GM19463 (cell line): Measurements from ENCODE around the gene NEU1.
A peak's percentile ranks its signal among the peaks of the same experiment; 100 is the strongest.
"Not testable (repeated sequence)": the region's sequence is repeated elsewhere in the genome, so short reads cannot be mapped to it uniquely, and the experiment has no call there.

Experiments
- ATAC-seq: cut with Tn5 transposase; IDR thresholded peaks from one replicate; pipeline ENCODE4 v1.9.1; 2021; ENCODE audit warnings: mild to moderate bottlenecking, moderate library complexity; ENCODE audit not compliant: unreplicated experiment

Gene NEU1

DNA sequence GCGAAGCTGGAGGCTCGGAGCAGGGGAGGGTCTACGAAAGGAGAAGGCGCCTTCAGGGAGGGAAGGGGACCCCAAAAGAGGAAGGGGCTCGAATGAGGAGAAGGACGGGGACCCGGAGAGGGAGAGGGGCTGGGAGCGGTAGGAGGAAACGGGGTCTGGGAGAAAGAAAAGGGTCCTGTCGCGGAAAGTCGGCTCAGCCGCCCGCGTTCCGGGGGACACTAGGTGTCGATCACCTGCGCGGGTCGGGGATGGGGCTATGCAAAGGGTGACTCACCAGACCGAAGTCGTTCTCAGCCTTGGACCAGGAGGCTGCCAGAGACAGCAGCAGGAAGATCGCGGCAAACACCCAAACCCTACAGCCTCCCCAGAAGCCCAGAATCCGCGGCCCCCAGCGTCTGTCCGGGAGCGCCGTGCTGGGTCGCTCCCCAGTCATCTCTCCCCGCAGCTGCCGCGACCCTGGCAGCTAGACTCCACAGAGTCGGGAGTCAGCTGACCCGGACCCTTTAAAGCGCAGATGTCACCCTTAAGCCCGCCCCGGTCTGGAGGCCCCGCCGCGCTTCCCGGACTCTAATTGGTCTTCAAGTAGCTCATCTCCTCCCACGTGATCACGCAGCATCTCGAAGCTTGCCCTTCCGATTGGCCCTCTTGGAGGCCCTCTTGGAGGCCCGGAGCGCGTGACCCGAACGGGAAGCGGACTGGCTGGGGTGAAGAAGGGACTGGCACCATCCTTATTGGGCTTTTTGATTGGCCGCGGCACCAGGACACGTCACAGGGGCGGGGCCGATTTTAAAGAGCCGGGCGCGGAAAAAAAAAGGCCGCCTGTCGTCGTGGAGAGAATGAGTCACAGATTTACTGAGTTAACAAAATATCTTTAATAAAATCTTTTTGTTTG lies at the start of gene NEU1:
Gene NEU1, minus strand, starts transcription at position 478 of the 892 bp plus-strand sequence. Its CDS starts 45 bp downstream, at position 433.
- ATAC-seq: peak; percentile 95

DNA sequence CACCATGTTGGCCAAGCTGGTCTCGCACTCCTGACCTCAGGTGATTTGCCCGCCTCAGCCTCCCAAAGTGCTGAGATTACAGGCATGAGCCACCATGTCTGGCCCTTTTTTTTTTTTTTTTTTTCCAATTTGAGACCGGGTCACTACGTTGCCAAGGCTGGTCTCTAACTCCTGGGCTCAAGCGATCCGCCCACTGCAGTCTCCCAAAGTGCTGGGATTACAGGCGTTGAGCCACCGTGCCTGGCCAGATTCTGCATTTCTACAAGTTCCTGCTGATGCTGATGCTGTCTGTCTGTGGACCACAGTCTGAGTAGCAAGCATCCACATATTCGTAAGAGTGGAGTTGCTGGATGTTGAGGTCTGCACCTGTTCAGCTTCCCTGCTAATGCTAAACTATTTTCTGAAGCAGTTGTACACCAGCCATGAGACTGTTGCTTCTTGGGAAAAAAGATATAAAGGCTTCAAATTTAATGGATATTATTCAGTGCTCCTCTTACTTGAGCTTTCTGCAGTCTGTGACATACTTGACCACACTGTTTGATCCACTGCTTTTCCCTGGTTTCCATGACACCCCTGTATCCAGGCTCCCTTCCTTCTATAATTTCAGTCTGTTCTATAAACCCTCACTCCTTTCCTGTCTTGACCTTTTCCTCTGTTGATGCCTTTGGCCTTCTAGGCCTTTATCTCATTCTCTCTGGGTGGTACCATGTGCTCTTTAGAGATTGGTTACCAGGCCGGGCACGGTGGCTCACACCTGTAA lies 49.4 kb upstream of the NEU1 start:
- ATAC-seq: no peak

DNA sequence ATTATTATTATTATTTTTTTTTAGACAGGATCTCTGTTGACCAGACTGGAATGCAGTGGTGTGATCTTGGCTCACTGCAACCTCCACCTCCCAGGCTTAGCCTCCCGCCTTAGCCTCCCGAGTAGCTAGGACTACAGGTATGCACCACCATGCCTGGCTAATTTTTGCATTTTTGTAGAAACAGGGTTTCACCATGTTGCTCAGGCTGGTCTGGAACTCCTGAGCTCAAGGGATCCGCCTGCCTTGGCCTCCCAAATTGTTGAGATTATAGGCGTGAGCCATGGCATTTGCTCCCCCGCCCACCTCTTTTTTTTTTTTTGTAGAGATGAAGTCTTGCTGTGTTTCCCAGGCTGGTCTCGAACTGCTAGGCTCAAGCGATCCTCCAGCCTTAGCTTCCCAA lies 46.7 kb upstream of the NEU1 start:
- ATAC-seq: not testable (repeated sequence)

DNA sequence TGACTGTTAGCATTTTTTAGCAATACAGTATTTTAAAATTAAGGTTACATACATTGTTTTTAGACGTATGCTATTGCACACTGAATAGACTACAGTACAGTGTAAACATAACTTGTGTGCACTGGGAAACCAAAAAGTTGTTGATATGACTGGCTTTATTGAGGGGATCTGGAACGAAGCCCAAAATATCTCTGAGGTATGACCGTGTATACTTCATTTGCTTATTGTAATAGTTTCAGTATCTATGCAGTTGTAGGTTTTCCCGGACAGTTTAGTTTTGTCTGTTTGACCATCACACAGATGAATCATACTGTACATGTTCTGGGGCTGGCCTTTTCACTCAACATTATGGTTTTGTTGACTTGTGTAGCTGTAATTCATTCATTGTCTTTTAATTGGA lies 46.2 kb upstream of the NEU1 start:
- no peak for ATAC-seq

DNA sequence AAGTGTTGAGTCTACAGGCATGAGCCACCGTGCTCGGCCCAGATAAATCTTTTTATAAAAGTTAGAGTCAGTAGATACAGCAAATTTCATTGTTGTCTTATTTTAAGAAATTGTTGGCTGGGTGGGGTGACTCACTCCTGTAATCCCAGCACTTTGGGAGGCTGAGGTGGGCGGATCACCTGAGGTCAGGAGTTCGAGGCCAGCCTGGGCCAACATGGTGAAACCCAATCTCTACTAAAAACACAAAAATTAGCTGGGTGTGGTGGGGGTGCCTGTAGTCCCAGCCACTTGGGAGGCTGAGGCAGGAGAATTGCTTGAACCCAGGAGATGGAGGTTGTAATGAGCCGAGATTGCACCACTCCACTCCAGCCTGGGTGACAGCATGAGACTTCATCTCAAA lies 45.6 kb upstream of the NEU1 start:
- not testable (repeated sequence) for ATAC-seq

DNA sequence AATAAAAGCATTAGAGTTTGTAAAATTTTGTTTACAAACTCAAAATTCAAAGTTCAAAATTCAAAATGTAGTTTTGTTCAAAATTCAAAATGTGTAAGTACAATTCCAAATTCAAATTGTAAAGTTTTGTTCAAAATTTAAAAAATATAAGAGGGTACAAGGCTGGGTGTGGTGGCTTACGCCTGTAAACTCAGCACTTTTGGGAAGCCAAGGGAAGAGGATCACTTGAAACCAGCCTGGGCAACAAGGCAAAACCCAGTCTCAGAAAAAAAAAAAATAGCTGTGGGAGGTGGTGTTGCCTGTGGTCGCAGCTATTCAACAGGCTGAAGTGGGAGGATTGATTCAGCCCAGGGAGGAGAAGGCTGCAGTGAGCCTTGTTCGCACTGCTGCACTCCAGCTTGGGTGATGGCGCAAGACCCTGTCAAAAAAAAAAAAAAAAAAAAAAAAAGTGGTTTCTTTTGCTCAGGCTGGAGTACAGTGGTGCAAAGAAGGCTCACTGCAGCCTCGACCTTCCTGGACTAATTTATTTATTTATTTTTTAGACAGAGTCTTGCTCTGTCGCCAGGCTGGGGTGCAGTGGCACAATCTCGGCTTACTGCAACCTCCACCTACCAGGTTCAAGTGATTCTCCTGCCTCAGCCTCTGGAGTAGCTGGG lies 44.7 kb upstream of the NEU1 start:
- no peak for ATAC-seq

DNA sequence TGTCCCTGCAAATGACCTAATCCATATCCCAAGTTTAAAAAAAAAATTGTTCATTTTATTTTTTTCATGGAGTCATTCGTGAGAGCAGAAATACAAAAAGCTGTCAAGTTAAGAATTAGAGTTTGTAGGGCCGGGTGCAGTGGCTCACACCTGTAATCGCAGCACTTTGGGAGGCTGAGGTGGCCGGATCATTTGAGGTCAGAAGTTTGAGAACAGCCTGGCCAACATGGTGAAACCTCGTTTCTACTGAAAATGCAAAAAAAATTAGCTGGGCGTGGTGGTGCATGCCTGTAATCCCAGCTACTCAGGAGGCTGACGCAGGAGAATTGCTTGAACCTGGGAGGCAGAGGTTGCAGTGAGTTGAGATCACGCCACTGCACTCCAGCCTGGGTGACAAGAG lies 44.1 kb upstream of the NEU1 start:
- not testable (repeated sequence) for ATAC-seq

DNA sequence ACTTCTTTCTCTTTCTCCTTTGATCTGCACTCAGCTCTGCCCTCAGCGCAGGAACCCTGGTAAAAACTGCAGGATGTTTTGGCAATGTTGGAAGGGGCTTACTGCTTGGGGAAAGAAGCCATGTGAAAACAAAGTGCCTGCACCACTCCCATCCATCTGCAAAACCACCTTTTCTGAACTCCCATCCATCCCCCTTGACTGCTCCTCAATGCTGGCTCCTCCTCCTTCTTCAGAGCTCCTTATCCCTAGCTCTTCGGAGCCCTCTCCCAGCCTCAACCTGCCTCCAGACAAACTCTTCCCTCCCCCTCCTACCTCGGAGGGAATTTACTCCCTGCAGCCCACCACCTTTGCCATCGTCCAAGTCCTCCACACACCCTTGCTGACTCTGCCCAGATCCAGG lies 43.5 kb upstream of the NEU1 start:
- no peak for ATAC-seq

GRCh38 chr6:31905041-31905440 lies 42.4 kb upstream of the NEU1 start:
- ATAC-seq: no peak

- no peak for ATAC-seq
These were observed 41.3 kb upstream of the NEU1 start for GRCh38 chr6:31903957-31904356.

DNA sequence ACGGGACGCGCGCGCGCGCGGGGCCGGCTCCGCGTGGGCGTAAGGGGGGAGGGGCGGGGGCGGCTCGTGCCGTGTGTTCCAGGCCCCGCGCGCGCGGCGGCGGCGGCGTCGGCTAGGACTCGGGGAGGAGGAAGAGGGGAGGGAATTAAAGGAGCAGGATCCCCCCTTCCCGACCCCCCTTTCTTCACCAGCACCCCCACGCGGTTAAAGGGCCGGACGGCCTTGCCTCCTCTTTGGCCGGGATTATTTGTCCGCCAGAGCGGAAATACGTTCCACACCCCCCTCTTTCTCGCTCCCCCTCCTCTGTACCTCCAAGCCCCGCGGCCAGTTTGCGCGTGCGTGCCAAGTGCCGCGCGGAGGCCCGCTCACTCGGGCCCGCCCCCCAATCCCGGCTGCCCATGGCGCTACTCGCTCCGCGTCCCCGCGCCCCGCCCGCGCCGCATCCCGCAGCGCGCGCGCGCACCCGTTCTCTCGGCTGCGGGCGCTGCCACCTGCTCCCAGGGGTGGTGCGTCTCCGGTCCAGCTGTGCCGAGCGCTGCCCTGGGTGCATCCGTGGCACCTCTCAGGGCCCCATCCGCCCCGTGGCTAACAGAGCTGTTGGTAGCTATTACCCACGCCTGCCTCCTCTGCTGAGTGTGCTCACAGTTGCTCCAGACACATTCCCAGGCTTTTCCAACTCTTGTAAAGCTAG lies 39.5 kb upstream of the NEU1 start, which contains the start of gene ZBTB12:
Gene ZBTB12, minus strand, starts transcription at position 134 of the 691 bp plus-strand sequence. CDS start 781 bp downstream, outside the sequence.
- ATAC-seq: peak; percentile 40

- ATAC-seq: no peak
These were observed 38.9 kb upstream of the NEU1 start for GRCh38 chr6:31901415-31901952.

GRCh38 chr6:31900917-31901414 lies 38.3 kb upstream of the NEU1 start:
- ATAC-seq: no peak

DNA sequence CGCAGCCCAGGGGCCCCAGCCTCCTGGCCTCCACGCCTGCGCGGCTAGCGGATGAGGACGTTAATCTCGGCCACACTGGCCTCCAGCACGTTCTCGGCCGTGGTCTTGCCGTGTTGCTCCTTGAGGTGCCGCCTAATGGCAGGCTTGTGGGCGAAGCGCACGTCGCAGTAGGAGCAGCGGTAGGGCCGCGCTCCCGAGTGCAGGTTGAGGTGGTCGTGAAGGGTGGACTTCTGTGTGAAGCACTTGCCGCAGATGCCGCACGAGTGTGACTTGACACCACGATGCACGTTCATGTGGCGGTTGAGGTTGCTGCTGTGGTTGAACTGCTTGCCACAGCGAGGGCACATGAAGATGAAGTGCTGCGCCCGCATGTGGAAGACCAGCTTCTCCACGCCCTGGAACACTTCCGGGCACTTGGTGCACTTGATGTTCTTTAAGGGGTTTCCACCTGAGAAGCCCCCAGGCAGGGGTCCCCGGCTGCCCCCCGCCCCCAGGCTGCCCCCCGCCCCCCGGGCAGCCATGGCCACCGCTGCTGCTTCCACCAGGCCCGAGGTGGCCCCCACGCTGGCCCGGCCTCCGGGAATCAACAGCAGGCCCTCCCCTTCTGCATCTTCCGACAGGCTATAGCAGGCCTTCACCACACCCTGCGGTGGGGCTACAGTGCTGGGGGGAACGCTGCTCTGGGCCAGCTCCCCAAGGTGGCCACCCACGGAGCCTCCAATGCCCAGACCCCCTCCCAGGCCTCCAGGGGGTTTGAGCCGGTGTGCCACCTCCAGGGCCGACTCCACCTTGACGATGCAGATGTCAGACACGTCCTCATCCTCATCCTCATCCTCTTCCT lies 37.5 kb upstream of the NEU1 start:
- ATAC-seq: no peak

DNA sequence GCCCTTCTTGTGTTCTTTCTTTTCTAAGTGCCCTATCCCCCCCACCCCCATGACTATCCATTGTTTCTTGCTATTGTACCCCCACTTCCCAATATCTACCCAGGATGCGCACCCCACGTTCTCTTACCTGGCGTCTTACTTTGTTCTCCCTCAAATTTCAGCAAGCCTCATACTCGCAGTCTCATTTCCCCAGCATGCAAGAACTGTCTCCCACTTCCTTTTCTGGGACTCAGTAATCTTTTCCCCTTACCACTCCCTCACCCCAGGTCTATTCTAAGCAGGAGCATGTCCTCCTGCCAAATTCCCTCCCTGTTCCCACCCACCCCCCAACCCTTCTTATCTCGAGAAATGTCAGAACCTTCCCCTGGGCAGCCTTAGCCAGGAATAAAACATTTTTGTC lies 36.6 kb upstream of the NEU1 start:
- ATAC-seq: no peak

GRCh38 chr6:31898383-31899011 lies 35.9 kb upstream of the NEU1 start:
- ATAC-seq: no peak

DNA sequence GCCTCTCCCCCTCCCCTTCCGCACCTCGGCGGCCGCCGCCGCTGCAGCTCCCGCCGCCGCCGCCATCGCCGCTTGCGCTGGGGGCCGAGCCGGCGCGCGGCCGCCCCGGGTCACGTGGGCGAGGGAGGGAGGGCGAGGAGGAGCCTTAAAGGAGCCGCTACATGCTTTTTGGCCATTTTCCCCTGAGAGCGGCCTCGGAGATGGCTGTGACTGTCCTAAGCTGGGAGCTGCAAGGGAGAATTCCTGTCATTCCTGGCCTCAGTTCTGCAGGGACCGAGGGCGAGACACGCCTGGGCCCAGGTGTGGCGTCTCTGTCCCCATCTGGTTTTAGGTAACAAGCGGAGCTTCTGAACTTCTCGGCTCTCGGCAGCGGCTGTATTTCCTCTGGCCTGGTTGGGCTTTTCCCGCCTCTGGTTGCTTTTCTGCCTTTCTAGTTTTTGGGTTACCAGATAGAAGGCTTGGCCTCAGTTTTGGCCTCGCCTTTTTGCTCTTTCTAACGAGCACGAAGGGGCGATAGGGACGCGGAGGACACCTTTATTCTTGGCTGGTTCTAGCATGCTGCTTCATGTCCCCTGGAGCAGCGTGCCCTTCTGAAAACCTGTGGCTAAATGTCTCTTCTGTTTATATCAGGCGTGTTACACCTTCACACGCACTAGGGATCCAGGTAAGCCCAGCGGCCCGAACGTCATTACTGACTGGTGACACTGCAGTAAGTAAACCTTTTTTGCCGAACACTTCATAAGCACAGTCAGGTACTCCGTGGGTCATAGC lies 35.2 kb upstream of the NEU1 start, which contains the start of gene EHMT2:
Gene EHMT2, minus strand, starts transcription at position 87 of the 771 bp plus-strand sequence. Its CDS starts 21 bp downstream, at position 66.
- peak; percentile 56 for ATAC-seq
